HG02981 (cell line): ENCODE results near the gene STK32C.
"Not testable (repeated sequence)": the region's sequence is repeated elsewhere in the genome, so short reads cannot be mapped to it uniquely, and the experiment has no call there.

Experiments
- ATAC-seq: cut with Tn5 transposase; IDR thresholded peaks from one replicate; pipeline ENCODE4 v1.9.1; 2021; ENCODE audit warnings: mild to moderate bottlenecking, moderate library complexity; ENCODE audit not compliant: unreplicated experiment

The STK32C gene

DNA sequence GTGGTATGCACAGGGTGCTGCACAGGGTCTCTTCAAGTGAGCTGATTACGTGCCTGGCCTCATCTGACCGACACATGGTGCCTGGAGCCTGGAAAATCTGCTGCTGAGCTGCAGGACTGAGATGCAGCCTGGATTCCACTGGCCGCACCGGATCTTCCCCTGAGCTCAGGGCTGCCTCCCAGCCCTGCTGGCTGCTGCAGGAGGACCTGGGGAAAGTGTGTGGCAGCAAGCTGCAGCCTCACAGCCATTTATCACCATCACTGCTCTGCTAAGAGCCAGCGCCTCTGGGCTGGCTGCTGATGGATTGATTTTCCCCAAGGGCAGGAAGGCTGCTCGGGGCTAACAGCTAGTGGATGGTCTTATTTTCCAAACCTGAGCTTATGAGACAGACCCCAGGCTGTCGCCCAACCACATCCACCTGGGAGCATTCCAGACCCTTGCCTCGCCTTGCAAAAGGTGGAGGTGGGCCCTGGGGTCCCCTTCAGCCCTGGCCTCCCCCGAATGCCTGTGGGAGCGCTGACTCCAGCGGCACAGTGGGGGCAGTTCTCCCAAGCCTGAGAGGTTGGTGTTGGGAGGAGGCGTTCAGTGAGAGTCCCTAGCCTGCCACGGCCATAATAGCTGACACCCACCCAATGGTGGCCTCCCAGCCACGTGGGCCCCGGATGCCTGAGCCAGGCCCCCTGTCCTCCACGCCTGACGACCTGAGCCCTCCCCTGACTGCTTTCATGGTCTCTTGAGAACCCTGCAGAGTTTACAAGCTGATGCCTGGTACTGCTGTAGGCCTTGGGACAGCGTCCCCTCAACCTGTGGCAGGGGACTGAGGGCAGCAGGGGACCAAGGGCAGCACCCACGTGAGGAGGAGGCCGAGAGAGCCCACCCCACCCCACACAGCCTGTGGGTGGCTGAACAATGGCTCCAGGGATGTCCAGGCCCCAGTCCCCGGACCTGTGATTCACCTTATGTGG, 38.2 kb downstream of the STK32C start:
- no peak for ATAC-seq

DNA sequence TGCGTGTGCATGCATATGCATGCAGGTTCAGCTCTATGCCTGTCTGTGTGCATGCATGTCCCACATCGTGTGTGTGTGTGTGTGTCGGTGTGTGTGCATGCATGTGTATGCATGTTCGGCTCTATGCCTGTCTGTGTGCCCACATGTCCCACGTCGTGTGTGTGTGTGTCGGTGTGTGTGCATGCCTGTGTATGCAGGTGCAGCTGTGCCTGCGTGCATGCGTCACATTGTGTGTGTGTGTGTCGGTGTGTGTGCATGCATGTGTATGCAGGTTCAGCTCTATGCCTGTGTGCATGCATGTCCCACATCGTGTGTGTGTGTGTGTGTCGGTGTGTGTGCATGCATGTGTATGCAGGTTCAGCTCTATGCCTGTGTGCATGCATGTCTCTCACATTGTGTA, 39.8 kb downstream of the STK32C start:
- not testable (repeated sequence) for ATAC-seq

DNA sequence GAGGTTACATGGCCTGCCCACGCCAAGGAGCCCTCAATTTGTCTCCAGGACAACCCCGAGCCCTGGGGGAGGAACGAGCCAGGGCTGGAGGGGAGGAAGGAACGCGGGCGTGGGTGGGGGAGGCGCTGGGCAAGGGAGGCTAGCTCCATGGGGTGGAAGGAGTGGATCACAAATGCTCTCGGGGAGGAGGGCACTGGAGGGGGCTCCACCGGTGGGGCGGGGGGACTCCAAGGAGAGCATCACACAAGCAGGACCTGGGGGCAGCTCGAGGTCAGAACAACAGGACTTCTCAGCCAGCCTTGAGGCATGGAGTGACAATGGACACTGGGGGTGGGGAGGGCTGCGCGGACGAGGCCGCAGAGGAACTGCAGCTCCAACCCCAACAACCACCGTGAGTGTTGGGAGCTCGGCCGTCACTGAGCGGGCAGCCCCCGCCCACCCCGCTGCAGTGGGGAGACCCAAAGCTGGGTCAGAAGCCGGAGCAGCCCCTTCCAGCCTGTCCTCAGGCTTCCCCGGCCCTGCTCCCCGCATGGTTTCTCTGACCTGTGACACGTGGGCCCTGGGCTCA, 41.1 kb downstream of the STK32C start:
- ATAC-seq, result no peak

DNA sequence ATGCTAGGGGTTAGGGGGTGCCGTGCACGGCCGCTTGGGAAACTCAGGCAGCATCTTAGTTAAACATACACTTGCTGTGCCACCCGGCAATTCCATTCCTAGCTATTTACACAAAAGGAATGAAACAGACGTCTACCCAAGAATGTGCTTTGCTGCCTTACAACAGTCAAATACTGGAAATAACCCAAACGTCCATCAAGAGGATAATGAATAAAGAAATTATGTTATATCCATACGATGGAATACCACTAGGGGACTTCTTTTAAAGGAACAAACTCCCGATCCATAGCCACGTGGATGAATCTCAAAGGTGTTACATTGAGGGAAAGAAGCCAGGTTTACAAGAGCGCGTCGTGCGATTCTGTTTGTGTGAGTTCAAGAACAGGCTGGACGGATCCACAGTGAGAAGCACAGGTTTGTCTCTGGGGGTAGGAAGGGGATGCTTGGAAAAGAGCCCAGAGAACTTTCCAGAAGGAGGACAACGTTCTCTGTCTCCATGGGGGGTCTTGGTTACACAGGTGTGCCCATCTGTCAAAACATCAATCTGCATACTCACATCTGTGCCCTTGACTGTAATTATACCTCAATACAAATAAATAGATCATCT, 41.8 kb downstream of the STK32C start:
- no peak for ATAC-seq

DNA sequence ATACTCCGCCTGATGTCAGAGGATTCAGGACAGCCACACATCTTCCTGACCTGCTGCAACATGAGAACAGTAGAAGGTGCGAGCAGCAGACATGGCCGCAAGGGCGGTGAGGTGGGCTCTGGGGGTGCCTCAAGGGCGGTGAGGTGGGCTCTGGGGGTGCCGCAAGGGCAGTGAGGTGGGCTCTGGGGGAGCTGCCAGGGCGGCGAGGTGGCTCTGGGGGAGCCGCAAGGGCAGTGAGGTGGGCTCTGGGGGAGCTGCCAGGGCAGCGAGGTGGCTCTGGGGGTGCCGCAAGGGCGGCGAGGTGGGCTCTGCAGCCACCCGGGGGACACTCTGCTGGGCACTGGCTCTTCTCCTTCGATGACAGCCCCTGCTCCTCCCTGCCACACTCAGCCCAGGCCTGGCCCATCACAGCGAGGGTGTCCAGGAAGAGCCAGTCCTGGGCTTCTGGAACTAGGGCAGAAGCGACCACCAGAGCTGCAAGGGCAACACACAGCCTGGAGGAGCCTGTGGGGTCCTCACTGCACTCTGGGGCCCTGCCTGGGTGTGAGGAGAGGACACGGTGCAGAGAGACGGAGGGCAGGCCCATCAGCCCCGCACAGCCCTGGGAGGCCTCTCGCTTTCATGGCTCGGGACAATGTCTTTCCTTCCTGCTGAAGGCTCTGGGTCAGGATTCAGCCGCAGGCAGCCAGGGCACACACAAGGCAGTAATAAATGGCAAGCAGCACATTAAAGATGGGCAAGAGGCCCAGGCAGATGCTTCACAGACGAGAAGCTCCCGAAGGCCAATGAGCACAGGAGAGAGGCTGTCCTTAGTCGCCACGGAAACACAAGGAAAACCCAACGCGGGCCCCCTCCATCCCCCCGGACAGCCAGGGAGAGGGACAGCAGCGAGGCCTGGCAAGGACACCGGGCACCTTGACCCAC, 42.5 kb downstream of the STK32C start:
- ATAC-seq, result no peak

DNA sequence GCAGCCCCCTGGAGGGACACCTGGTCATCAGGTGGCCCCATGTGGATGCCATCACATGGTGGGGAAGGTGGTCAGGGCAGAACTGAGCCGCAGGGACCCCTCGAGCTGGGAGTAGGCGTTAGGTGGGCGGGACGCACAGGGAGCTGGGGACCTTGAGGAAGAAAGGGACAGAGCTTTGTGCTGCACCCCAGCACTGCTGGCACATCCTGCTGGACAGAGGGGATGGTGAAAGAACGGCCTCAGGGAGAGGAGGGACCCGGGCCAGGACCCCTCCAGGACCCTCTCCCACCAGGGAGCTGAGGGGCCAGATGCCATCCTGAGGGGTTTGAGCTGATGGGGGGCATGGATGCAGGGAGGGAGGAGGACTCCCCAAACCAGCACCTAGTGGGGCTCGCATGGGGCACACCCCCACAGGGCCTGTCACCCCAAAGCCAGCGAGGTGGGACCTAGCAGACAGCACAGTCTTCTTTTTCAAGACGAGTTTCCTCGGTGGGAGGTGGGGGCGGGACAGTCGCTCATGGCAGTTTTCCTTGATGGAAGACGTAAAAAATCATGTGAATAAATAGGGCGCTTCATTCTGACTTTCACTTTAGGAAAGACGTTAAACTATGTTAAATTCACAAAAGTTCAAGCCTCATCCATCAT, 43.3 kb downstream of the STK32C start:
- ATAC-seq, result no peak

DNA sequence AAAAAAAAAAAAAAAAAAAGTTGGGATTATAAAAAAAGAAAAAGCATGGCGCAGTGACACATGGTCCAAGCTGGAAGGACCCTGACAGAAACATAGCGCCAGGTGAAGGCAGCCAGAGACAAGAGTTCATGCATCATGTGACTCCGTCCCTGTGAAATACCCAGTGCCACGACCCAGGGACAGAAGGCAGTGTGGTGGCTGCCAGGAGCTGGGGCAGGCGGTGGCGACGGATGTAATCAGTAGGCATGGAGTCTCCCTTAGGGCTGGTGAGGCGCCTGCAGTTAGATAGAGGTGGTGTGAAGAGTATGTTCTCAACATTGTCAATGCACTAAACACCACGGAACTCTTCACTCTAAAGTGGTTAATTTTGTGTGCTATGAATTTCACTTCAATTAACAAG, 43.9 kb downstream of the STK32C start:
- no peak for ATAC-seq

DNA sequence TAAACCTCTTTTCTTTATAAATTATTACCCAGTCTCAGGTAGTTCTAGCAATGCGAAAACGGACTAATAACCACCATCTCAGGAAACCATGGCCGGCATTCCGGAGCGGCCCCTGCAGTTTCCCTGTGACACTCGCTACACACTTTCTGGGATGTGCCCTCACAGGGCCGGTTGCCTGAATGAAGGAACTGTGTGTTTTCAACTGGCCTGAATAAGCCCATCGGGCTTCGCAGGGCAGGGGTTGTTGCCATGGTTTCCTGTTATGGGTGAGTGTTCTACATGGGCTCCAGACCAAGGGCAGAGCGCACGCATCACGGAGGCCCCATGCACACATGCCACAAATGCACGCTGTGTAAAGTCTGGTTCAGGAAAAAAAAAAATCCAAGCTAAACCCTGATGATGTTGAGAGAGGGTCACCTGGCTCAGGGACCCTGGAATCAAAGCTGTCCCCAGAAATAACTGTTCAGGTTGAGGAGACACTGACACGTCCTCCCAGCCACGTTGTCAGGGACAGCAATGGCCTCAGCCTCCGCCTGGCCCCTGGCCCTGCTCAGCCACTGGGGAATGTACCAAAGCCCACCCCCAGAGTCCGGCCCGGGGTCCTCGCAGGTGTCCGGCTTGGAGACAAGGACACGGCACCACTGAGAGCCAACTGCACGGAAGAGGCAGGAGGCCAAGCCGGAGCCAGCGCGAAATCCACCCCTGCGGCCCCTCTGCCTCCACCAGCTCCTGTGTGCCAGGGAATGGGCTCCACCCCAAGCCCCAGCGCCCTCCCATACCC, 47.9 kb downstream of the STK32C start:
- no peak for ATAC-seq

DNA sequence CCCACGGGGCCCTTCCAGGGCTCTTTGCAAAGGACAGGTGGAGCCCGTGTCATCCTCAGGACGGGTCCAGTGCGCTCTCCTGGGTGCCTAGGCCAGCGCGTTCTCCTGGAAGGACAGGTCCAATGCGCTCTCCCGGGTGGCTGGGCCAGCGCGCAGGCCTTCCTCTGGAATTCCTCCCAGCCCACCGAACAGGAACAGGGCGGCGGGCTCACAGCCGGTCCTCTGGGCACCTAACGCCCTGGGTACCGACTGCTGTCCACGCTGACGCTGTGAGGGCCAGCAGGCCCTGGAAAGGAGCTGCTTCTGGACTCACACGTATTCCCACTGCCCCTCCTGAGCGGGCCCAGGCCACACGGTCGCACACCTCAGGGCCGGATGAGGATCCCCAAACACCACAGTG, 49.3 kb downstream of the STK32C start:
- ATAC-seq, result no peak

DNA sequence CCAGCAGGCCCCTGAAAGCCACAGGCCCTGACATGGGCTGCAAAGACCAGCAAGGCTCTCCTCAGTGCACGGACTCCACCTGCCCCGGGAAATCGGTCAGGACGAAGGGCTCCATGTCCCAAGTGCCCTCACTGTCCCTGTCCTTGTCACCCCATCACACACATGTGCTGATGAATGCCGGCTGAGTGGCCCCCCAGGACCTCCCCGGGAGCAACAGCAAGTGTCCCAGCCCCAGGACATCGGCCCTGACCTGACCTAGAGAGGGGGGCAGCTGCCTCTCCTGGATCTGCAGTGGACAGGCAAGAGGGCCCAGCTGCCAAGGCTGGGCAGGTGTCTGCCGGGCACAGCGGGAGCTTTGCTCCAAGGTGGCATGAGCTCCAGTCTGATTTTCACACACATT, 49.8 kb downstream of the STK32C start:
- ATAC-seq, result no peak

DNA sequence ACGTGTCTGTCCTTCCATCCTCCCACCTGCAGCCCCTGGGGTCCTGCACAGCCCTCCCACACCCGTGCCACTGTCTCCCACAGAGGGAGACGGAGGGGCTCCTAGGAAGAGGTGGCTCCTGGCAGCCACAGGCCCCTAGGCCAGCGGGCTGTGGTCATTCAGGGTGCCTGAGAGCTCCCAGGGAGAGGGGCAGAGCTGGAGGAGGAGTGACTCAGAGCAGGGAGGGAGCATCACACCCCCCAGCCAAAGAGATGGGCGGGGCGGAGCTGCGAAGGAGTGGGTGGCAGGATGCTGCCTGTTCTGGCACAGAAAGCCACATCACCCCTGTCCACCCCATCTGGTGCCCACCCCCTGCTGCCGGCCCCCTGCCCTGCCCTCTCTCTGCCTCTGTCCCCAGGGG, 50.5 kb downstream of the STK32C start:
- ATAC-seq, result no peak

DNA sequence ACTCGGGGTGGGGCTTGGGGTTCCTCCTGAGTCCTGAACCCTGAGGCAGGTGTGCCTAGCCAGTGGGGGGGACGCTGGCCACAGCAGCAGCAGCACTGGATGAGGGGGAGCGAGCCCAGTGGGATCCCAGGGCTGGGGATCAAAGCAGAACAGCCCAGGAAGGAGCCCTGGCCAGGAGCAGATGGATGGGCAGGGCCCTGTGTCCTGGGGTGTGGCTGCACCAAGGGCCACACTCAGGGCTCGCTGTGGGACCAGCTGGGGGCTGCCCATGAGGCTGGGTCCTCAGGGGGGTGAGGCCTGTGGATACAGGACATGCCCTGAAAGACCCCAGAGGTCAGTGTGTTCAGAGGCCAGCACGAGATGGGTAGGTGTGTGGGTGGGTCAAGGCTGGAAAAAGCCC, 50.9 kb downstream of the STK32C start:
- no peak for ATAC-seq

DNA sequence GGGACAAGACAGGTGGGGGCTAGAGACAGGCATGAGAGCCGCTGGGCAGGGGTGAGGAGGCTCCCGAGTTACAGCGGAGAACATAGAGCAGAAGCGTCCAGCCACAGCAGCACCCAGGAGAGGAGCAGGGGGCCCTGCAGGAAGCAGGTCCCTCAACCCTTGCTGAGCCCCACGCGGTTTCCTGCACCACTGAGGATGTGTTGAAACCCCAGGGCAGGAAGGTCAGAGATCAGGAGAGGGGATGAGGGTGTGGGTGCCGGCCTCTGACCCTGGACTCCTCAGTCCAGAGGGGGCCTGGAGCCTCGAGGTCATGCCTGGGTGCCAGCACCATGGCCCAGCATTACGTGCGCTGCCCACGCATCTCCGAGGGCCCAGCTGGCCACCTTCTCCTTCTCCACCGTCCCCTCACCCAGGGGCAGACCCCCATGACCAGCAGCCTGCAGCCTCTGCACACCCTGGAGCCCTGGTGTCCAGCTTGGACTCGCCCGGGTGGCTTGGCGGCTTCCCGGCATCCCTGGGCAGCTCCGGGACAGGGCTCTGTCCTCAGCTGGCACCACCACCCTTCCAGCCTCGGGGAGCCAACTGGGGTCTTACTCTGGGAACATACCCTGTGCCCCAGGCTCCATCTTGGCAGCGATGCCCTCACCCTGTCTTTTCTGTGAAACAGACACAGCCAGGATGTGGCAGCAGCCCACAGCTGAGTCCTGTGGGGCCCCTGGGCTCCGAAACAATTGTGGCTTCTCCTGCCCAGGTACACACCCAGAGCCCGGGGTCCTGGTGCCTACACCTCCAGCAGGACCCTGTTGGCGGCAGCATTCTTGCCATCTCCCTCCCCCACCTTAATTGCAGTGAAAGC, 52.0 kb downstream of the STK32C start:
- no peak for ATAC-seq

DNA sequence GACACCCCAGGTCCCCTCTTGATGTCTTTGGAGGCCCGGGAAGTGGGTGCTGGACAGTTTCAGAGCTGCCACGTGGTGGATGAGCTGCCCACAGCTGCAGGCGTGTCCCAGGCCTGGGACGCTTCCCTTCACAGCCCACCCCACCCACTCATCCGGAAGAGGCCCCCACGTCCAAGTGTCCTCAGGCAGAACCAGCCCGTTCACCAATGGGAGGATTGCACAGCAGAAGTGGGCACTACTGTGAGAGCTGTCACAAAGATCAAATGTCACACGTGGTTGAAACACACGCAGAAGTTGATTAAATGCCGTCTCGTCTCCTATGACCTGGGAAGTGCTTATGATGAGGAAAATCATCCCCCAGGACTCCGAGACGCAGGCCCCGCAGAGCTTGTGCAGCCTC, 52.9 kb downstream of the STK32C start:
- no peak for ATAC-seq

DNA sequence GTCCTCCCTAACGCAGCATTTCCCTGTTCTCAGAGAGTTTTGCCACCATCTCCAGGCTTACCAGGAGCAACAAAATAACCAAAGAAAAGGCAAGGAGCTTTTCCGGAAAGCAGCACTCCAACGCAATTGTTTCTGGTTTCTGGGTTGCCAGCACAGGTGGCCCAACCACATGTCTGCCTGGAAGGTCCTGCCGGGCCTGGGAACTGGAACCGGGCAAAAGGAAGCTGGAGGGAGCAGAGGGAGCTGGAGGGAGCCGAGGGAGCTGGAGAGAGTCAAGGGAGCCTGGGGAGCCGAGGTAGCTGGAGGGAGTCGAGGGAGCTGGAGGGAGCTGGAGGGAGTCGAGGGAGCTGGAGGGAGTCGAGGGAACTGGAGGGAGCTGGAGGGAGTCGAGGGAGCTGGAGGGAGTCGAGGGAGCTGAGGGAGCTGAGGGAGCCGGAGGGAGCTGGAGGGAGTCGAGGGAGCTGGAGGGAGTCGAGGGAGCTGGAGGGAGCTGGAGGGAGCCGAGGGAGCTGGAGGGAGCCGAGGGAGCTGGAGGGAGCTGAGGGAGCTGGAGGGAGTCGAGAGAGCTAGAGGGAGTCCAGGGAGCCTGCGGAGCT, 54.6 kb downstream of the STK32C start:
- no peak for ATAC-seq

DNA sequence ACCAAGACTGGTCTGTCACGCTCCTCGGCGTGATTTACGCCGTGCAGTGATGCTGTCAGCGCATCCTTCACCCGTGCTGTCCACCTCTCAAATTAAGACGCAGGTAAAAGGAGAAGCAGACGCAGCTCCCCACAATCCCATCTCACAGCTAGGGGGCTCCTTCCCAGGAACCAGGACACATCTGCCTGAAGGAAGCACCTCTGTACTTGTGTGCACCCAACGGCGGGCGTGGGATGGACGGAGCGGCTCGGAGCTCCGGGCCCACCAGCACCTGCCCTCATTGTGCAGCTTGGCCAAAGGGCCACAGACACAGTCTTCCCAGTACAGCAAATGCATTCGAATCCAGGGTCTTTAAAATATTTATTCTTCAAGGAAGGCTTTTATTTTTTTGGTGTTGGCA, 55.3 kb downstream of the STK32C start:
- no peak for ATAC-seq

DNA sequence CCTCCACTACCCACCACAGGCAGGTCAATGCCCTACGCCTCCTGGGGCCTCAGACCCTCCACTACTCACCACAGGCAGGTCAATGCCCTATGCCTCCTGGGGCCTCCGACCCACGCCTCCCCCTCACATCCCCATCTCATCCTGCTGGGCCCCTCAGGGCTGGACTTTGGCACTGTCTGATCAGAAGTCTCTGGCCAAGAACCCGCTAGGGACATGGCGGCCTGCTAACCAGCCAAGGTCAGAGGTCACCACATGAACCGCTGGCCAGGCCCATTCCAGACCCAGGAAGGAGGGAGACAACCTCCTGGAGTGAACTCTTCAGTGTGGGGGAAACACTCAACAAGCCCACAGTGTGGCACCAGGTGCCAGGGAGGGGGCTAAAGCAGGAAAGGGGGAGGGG, 55.8 kb downstream of the STK32C start:
- ATAC-seq, result no peak
